HG03442 (cell line): Measurements from ENCODE around the gene GOLGA8F.
"Not testable (repeated sequence)": the region's sequence is repeated elsewhere in the genome, so short reads cannot be mapped to it uniquely, and the experiment has no call there.

Source experiments
- ATAC-seq: cut with Tn5 transposase; IDR thresholded peaks from one replicate; pipeline ENCODE4 v1.9.1; 2021; ENCODE audit warnings: mild to moderate bottlenecking, moderate library complexity; ENCODE audit not compliant: unreplicated experiment

GOLGA8F gene, protein sequence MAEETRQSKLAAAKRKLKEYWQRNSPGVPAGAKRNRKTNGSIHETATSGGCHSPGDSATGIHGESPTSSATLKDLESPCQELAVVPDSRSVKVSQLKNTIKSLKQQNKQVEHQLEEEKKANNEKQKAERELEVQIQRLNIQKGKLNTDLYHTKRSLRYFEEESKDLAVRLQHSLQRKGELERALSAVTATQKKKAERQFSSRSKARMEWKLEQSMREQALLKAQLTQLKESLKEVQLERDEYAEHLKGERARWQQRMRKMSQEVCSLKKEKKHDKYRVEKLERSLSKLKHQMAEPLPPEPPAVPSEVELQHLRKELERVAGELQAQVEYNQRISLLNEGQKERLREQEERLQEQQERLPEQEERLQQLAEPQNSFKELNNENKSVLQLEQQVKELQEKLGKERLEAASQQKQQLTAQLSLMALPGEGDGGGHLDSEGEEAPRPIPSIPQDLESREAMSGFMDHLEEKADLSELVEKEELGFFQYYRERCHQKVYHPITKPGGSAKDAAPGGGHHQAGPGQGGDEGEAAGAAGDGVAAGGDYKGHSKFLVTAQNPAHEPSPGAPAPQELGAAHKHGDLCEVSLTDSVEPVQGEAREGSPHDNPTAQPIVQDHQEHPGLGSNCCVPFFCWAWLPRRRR

DNA sequence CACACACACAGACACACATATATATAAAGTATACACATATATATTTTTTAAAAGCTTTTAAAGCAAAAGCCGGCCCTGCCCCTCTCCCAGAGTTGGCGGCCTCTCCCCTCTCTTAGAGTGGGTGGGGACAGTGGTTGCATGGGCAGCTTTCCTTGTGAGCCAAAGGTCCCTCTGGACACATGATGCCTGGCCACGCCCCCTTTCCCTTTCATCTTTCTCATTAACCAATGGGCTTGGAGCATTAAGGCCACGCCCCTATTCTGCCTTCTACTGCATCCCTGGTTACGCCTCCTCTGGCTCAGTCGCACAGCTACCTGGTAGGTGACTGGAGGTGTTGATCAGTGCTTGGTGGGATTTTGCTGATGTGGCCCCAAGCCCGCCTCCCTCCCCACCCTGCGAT is at the start of gene GOLGA8F:
Gene GOLGA8F, plus strand, starts transcription at position 301 of the 400 bp plus-strand sequence. Its CDS starts 98 bp downstream, at position 399.
- ATAC-seq, result not testable (repeated sequence)

DNA sequence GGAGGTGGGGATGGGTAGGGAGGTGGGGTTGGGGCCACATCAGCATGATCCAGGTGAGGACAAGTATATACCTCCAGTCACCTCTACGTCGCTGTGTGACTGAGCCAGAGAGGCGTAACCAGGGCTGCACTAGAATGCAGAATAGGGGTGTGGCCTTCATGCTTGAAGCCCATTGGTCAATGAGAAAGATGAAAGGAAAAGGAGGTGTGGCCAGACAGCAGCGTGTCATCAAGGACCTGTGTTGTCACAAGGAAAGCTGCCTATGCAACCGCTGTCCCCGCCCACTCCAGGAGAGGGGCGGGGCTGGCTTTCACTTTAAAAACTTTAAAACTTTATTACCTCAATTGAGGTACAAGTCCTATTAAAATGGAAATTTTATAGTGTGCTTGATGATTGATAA is 20.5 kb upstream of the GOLGA8F start, which contains the start of gene GOLGA6L24:
Gene GOLGA6L24, minus strand, starts transcription at position 101 of the 400 bp plus-strand sequence. Its CDS starts 61 bp downstream, at position 40.
- ATAC-seq, result not testable (repeated sequence)

DNA sequence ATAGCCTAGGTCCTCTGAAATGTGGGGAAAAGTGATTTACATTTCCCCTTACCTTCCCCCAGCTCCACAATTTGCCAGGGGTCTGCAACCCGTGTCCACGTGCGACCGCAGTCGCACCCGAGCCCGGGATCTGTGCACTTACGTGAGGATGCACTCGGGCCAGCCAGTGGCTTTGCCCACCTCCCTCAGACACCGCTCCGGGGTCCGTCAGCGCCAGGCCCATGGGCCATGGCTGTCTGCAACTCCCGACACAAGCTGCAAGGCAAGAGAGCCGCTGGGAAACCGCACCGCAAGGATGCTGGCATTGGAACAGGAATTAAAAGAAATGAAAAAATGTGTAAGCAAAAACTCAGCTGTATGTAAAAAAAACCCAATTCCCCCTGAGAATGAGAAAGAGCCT is 13.0 kb upstream of the GOLGA8F start:
- not testable (repeated sequence) for ATAC-seq

DNA sequence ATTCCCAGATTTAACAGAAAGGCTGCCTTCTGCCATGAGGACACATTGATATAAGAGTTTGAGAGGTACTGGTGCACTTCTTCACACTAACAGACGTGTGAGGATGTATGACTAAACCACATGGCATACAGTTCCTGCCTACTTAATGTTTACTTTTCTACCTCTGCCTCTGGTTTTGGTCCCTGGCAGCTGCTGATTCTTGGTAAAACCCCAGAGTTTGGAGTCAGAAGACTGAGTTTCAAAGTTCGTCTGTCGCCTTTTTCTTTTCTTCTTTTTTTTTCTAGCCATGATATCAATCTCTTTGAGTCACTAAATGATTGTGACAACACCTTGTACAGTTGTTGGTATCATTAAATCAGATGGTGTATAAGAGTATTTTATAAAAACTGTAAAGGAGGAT is 1.6 kb downstream of the GOLGA8F start:
- ATAC-seq, result not testable (repeated sequence)

DNA sequence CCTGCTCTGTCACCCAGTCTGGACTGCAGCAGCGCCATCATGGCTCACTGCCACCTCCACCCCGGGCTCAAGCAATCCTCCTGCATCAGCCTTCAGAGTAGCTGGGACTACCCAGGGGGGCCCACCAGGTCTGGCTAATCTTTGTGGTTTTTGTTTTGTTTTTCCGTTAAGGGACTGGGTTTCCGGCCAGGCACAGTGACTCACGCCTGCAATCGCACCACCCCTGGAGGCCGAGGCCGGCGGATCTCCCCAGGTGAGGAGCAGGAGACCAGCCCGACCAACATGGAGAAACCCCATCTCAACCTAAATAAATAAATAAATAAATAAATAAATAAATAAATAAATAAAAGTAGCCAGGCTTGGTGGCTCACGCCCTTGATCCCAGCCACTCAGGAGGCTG is 17.6 kb downstream of the GOLGA8F start:
- not testable (repeated sequence) for ATAC-seq

DNA sequence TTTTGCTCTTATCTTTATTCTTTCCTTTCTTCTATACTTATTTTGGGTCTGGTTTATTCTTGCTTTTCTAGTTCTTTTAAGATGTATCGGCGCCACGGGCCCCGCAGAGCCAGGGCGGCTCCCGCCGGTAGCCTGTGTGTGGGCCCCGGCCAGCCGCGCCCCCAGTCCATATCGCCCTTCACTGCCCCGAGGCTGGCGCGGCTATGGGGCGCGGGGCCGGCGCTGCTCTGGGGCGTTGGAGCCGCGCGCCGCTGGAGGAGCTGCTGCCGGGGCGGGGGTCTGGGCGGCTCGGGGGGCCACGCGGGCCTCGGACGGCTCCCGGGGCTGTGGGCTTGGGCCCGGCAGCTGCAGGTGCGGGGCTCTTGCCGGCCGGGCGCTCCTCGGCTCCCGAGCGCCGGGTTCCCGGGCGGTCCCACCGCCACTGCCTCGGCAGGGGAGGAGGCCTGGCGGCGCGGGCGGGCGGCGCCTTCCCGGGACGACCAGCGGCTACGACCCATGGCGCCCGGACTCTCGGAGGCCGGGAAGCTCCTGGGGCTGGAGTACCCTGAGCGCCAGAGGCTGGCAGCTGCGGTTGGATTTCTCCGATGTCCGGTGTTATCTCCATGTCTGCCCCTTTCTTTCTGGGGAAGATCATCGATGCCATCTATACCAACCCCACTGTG is 24.4 kb downstream of the GOLGA8F start:
- ATAC-seq, result not testable (repeated sequence)

DNA sequence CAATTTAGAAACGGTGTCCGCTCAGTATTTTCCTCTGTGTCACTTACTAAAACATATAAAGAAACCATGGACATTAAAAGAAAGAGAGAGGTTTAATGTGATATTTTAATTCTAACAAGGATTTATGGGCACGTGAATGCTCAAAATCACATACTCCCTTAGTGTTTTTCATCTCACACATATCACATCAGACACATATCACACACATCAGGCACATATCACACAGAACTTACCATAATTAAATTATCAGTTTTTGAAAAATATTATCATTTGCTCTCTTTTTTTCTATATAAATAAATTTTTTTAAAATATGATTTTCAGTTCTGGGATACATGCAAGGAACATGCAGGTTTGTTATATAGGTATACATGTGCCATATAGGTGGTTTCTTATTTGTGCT is 42.0 kb downstream of the GOLGA8F start:
- not testable (repeated sequence) for ATAC-seq

DNA sequence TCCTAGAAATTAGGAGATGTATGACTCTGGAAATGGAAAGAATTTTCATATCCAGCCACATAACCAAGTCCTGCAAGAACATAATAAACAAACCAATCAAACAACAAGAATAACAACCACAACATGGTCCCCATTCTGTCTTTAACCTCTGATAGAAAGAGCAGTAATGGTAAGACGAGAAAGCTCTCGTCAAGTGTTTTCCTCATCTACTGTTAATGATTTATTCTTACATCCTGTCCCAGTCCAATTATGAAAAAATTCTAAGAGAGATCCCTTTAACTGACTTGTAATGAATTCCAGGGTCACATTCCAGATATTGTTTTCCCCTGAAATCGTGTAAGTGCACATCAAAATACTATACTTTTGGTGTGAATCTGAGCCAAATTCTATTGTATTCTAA is 57.1 kb downstream of the GOLGA8F start:
- not testable (repeated sequence) for ATAC-seq
